OCI-LY3 (cell line): ENCODE results near the gene SYTL1.

Experiments used
- H2AFZ ChIP-seq: fragments of 200-600, 300-600 bp; shearing (Covaris generic); 2 replicates; pipeline ENCODE4 v1.6.0; 2014; ENCODE audit warnings: antibody characterized with exemption, low read depth, low read length
- H3K27ac ChIP-seq: fragments of 200-600, 300-600 bp; sonication (generic); 2 replicates; pipeline ENCODE4 v1.5.1; 2014; ENCODE audit warnings: mild to moderate bottlenecking, low read length, moderate library complexity, mixed read lengths
- H3K27me3 ChIP-seq: fragments of 200-600, 300-600 bp; sonication (generic); 2 replicates; pipeline ENCODE4 v1.6.1; 2014; ENCODE audit warnings: low read depth, low read length, mixed read lengths
- H3K36me3 ChIP-seq: fragments of 200-600, 300-600 bp; sonication (generic); replicated peaks from 2 replicates; pipeline ENCODE3; 2014; ENCODE audit warnings: low read depth, low read length, mixed read lengths
- H3K4me1 ChIP-seq: fragments of 300-600, 200-600 bp; sonication (generic); 2 replicates; pipeline ENCODE4 v1.6.1; 2014; ENCODE audit warnings: low read length, mixed read lengths
- H3K4me2 ChIP-seq: fragments of 200-600, 300-600 bp; sonication (generic); 2 replicates; pipeline ENCODE4 v1.6.1; 2014; ENCODE audit warnings: low read length, mixed read lengths
- H3K4me3 ChIP-seq: fragments of 300-600, 200-600 bp; sonication (generic); 2 replicates; pipeline ENCODE4 v1.5.1; 2014; ENCODE audit warnings: antibody characterized with exemption, mild to moderate bottlenecking, low read length, moderate library complexity
- H3K79me2 ChIP-seq: fragments of 300-600, 200-600 bp; shearing (Covaris generic); 2 replicates; pipeline ENCODE4 v1.6.1; 2014; ENCODE audit warnings: mild to moderate bottlenecking, low read length, mixed read lengths
- H3K9ac ChIP-seq: fragments of 300-600, 200-600 bp; shearing (Covaris generic); 2 replicates; pipeline ENCODE4 v1.6.0; 2014; ENCODE audit warnings: mild to moderate bottlenecking, low read length, moderate library complexity
- H3K9me3 ChIP-seq: fragments of 200-600, 300-600 bp; shearing (Covaris generic); 2 replicates; pipeline ENCODE4 v1.6.1; 2014; ENCODE audit warnings: low read length, mixed read lengths; ENCODE audit not compliant: insufficient read depth
- H4K20me1 ChIP-seq: fragments of 200-600, 300-600 bp; sonication (generic); 2 replicates; pipeline ENCODE4 v1.6.1; 2016; ENCODE audit warnings: low read length, mixed read lengths; ENCODE audit not compliant: insufficient read depth
- CTCF ChIP-seq: fragments of 200-600, 300-600 bp; sonication (generic); IDR thresholded peaks from 2 replicates; pipeline ENCODE4 v1.5.1; 2014; ENCODE audit warnings: antibody characterized with exemption, low read length, low read depth
- EZH2phosphoT487 ChIP-seq: fragments of 200-600 bp; shearing (Covaris generic); IDR thresholded peaks from 2 replicates; pipeline ENCODE4 v1.6.1; 2018; ENCODE audit warnings: antibody characterized with exemption, mixed run types, low read depth

The SYTL1 gene

GRCh38 chr1:27395441-27396195 lies 53.8 kb downstream of the SYTL1 start:
- H3K9ac ChIP-seq = peak overlapping the region; percentile 24; the same call in 1 of the 2 replicates
- H3K4me3 ChIP-seq = 0 out of 2 replicates have a peak overlapping the region, but pooled peaks have one; percentile 13

DNA sequence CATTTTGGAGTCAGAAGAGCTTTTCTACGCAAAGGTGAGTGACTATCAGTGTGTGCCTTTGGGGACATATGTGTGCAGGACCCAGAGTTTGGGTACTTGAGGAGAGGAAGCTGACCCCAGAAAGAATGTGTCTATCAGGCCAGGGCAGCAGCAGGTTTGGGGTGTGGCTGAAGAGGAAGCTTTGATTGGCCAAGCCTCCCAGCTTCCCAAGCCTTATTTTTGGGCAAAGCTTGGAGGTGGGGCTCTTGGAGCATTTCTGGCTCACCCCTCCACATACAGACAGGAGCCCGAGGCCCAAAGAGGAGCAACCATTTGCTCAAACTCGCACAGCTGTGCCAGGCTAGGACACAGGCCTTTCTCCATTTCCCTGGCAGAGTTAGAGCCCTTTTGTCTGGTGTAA lies 55.3 kb downstream of the SYTL1 start:
- no peak overlapping the region for H3K9ac ChIP-seq
- H3K36me3 ChIP-seq = no peaks in the 10 kb centered on the region
- no peak overlapping the region for H3K27ac ChIP-seq
- no peak overlapping the region for H2AFZ ChIP-seq
- no peak overlapping the region for H3K4me2 ChIP-seq
- H3K79me2 ChIP-seq = no peaks in the 10 kb centered on the region
- peaks cover 5% of the 10 kb centered on the region; the same call in 1 of the 2 replicates for H3K4me1 ChIP-seq
- TF ChIP-seq CTCF = no peak
- TF ChIP-seq EZH2phosphoT487 = no peak
- no peaks in the 10 kb centered on the region for H3K27me3 ChIP-seq
- no peaks in the 10 kb centered on the region for H3K9me3 ChIP-seq
- H3K4me3 ChIP-seq = no peak overlapping the region
- no peaks in the 10 kb centered on the region for H4K20me1 ChIP-seq

More at GRCh38 chr1:27395441-27396195, 53.8 kb downstream of the SYTL1 start:
- H3K27me3 ChIP-seq = no peaks in the 10 kb centered on the region
- peak overlapping the region; percentile 52 for H3K4me2 ChIP-seq
- no peaks in the 10 kb centered on the region for H3K79me2 ChIP-seq
- no peak overlapping the region for H3K27ac ChIP-seq
- H3K9me3 ChIP-seq = no peaks in the 10 kb centered on the region
- TF ChIP-seq CTCF (peak; percentile 78), EZH2phosphoT487 (no peak)
- H2AFZ ChIP-seq = no peak overlapping the region
- no peaks in the 10 kb centered on the region for H3K36me3 ChIP-seq
- no peaks in the 10 kb centered on the region for H4K20me1 ChIP-seq
- peaks cover 10% of the 10 kb centered on the region; the same call in 1 of the 2 replicates for H3K4me1 ChIP-seq

- Histone ChIP-seq H3K4me3 (no peak overlapping the region), H3K4me1 (peaks cover 5% of the 10 kb centered on the region; the same call in 1 of the 2 replicates), H3K27me3 (no peaks in the 10 kb centered on the region), H3K9ac (no peak overlapping the region), H3K79me2 (no peaks in the 10 kb centered on the region), H3K9me3 (no peaks in the 10 kb centered on the region), H3K27ac (no peak overlapping the region), H3K4me2 (no peak overlapping the region), H3K36me3 (no peaks in the 10 kb centered on the region), H4K20me1 (no peaks in the 10 kb centered on the region), H2AFZ (no peak overlapping the region)
- no peak for TF ChIP-seq CTCF
- no peak for TF ChIP-seq EZH2phosphoT487
Observed at GRCh38 chr1:27397749-27398148, 55.9 kb downstream of the SYTL1 start.

- no peak overlapping the region for H2AFZ ChIP-seq
- no peak overlapping the region for H3K4me3 ChIP-seq
- H3K4me1 ChIP-seq = peaks cover 5% of the 10 kb centered on the region; the same call in 1 of the 2 replicates
- H3K9me3 ChIP-seq = no peaks in the 10 kb centered on the region
- H3K9ac ChIP-seq = no peak overlapping the region
- H4K20me1 ChIP-seq = no peaks in the 10 kb centered on the region
- no peaks in the 10 kb centered on the region for H3K79me2 ChIP-seq
- no peak overlapping the region for H3K4me2 ChIP-seq
- H3K27me3 ChIP-seq = no peaks in the 10 kb centered on the region
- H3K36me3 ChIP-seq = no peaks in the 10 kb centered on the region
- no peak for TF ChIP-seq EZH2phosphoT487
- no peak overlapping the region for H3K27ac ChIP-seq
Observed at GRCh38 chr1:27398405-27399149, 56.8 kb downstream of the SYTL1 start.
